K562 (cell line): ENCODE data around the gene CHD6. TPM values are rescaled to one million over a fixed set of nuclear protein-coding genes. Genes with fewer than 3 reads are reported as not detected.

Experiments used
- ATAC-seq: fragments of 200-7000 bp; cut with Tn5 transposase; 3 replicates; pipeline ENCODE4 v1.9.1; 2020; ENCODE audit warnings: moderate library complexity
- BruUV-seq: library from RNA; stranded (reverse); fragments of 400-500 nt; replicated peaks from 2 replicates; lab custom pipeline; 2021; lab: Mats Ljungman, UMichigan
- CTCF ChIA-PET: fragments of 300-600 bp; formaldehyde crosslinking; extraction: SDS; loops from one replicate; lab custom pipeline; 2021; ENCODE audit warnings: low intra/inter-chr PET ratio; lab: Yijun Ruan, JAX
- POLR2A ChIA-PET: fragments of 300-600, 350-650 bp; sonication (Branson Sonifier 250); formaldehyde crosslinking; extraction: SDS; loops from one replicate; lab custom pipeline; 2021; ENCODE audit warnings: antibody characterized with exemption, inconsistent platforms; lab: Yijun Ruan, JAX
- DNase-seq, 4 experiments: peaks; one replicate each; pipeline versions ENCODE4 v3.0.0 to v3.0.0-alpha.2; 2011 to 2018; ENCODE audit warnings: low spot score in 3 of 4, mixed read lengths in 3 of 4; ENCODE audit errors: extremely low read depth in 1 of 4
- FAIRE-seq: peaks from 2 replicates; lab custom pipeline; 2011; peaks lifted over from hg19 to GRCh38; lab: Jason Lieb, UNC
- H2AFZ ChIP-seq: 2 replicates; pipeline ENCODE4 v1.6.0; 2011; ENCODE audit warnings: low read depth, low read length, control low read depth, inconsistent platforms
- H3K27ac ChIP-seq: fragments of 200-600 bp; 3 replicates; pipeline ENCODE4 v1.8.0; 2011; ENCODE audit warnings: low read depth, mild to moderate bottlenecking, control low read depth, inconsistent platforms, low read length, moderate library complexity, mixed read lengths; ENCODE audit errors: extremely low read depth
- H3K27me3 ChIP-seq, 2 experiments: fragments of 300-600 bp in 1 of 2; 2 replicates in 1 of 2; 3 replicates in 1 of 2; pipeline versions ENCODE4 v1.6.0 to v1.8.0; 2011; ENCODE audit warnings: inconsistent platforms in 2 of 2, low read length in 2 of 2, mild to moderate bottlenecking in 1 of 2, mixed read lengths in 1 of 2, moderate library complexity in 1 of 2; ENCODE audit not compliant: control insufficient read depth in 2 of 2, insufficient read depth in 2 of 2
- H3K36me3 ChIP-seq: fragments of 300-600 bp; 3 replicates; pipeline ENCODE4 v1.8.0; 2011; ENCODE audit warnings: mild to moderate bottlenecking, low read length, inconsistent platforms; ENCODE audit not compliant: control insufficient read depth, insufficient read depth
- H3K4me1 ChIP-seq, 2 experiments: fragments of 200-600 bp in 1 of 2; replicated peaks in 1 of 2; 2 replicates in 1 of 2; 3 replicates in 1 of 2; pipeline versions ENCODE4 v1.5.1 to v1.8.0; 2011; ENCODE audit warnings: inconsistent platforms in 2 of 2, low read length in 2 of 2, mild to moderate bottlenecking in 1 of 2, mixed read lengths in 1 of 2, moderate library complexity in 1 of 2; ENCODE audit not compliant: control insufficient read depth in 2 of 2, insufficient read depth in 2 of 2
- H3K4me2 ChIP-seq: 2 replicates; pipeline ENCODE4 v1.6.1; 2011; ENCODE audit warnings: low read length, control low read depth, inconsistent platforms, mixed read lengths; ENCODE audit not compliant: insufficient read depth
- H3K4me3 ChIP-seq: fragments of 200-600 bp; sonication (generic), shearing (Covaris generic); 2 replicates; pipeline ENCODE4 v1.5.1; 2016; ENCODE audit warnings: control low read depth, inconsistent platforms
- H3K79me2 ChIP-seq: fragments of 200-600 bp; 3 replicates; pipeline ENCODE4 v1.8.0; 2011; ENCODE audit warnings: low read length, inconsistent platforms; ENCODE audit not compliant: control insufficient read depth, insufficient read depth
- H3K9ac ChIP-seq, 2 experiments: 2 replicates each; pipeline versions ENCODE4 v1.6.0 to v1.6.1; 2011; ENCODE audit warnings: low read depth in 2 of 2, low read length in 2 of 2, control low read depth in 1 of 2, inconsistent platforms in 1 of 2, mild to moderate bottlenecking in 1 of 2, mixed read lengths in 1 of 2; ENCODE audit not compliant: insufficient read depth in 1 of 2
- H3K9me1 ChIP-seq: one replicate; pipeline ENCODE4 v1.6.0; 2011; ENCODE audit warnings: inconsistent platforms, mild to moderate bottlenecking, low read length, moderate library complexity; ENCODE audit not compliant: control insufficient read depth, insufficient read depth
- H3K9me3 ChIP-seq: replicated peaks from 2 replicates; pipeline ENCODE4 v1.5.1; 2011; ENCODE audit warnings: low read depth, low read length, inconsistent platforms; ENCODE audit not compliant: control insufficient read depth, insufficient read depth
- H4K20me1 ChIP-seq: replicated peaks from 2 replicates; pipeline ENCODE4 v1.6.1; 2011; ENCODE audit warnings: low read length, inconsistent platforms, mixed read lengths; ENCODE audit not compliant: control insufficient read depth, insufficient read depth
- ARHGAP35 ChIP-seq: fragments of 450-650 bp; IDR thresholded peaks from 2 replicates; pipeline ENCODE4 v1.6.1; 2018; ENCODE audit not compliant: partially characterized antibody
- BRD9 ChIP-seq: fragments of 450-650 bp; IDR thresholded peaks from 2 replicates; pipeline ENCODE4 v1.6.1; 2018; ENCODE audit warnings: low read depth; ENCODE audit not compliant: partially characterized antibody
- CBX5 ChIP-seq: IDR thresholded peaks from 2 replicates; pipeline ENCODE4 v1.6.1; 2014; ENCODE audit warnings: low read depth, borderline replicate concordance
- HEY1 ChIP-seq: fragments of 250-450 bp; sonication (Bioruptor Pico); IDR thresholded peaks from 2 replicates; pipeline ENCODE4 v1.5.0; 2020; ENCODE audit warnings: mild to moderate bottlenecking, moderate library complexity, borderline replicate concordance
- HNRNPH1 ChIP-seq: fragments of 200-400 bp; formaldehyde crosslinking; optimal IDR thresholded peaks from 2 replicates; pipeline ENCODE3; 2017; ENCODE audit warnings: low read depth, mild to moderate bottlenecking, low read length, moderate library complexity
- IRF2 ChIP-seq: sonication (generic); formaldehyde crosslinking; IDR thresholded peaks from 2 replicates; pipeline ENCODE4 v1.8.1; 2022; ENCODE audit warnings: mild to moderate bottlenecking, missing genetic modification reagents
- MXD1 ChIP-seq: fragments of 250-450 bp; sonication (Bioruptor Pico); IDR thresholded peaks from 2 replicates; pipeline ENCODE4 v1.8.0; 2021; ENCODE audit warnings: borderline replicate concordance, mild to moderate bottlenecking, moderate library complexity; ENCODE audit not compliant: poor library complexity, severe bottlenecking
- RAD51 ChIP-seq: fragments of 450-650 bp; IDR thresholded peaks from 2 replicates; pipeline ENCODE4 v1.7.1; 2016; ENCODE audit warnings: low read depth, mild to moderate bottlenecking, borderline replicate concordance
- RB1 ChIP-seq: fragments of 450-650 bp; IDR thresholded peaks from 2 replicates; pipeline ENCODE4 v1.6.1; 2017; ENCODE audit warnings: low read depth, mild to moderate bottlenecking
- RBM25 ChIP-seq: fragments of 200-400 bp; formaldehyde crosslinking; IDR thresholded peaks from 2 replicates; pipeline ENCODE4 v1.6.1; 2018; ENCODE audit warnings: low read length, low read depth, moderate library complexity; ENCODE audit not compliant: severe bottlenecking
- RBM34 ChIP-seq: fragments of 200-400 bp; formaldehyde crosslinking; IDR thresholded peaks from 2 replicates; pipeline ENCODE4 v1.6.1; 2018; ENCODE audit warnings: low read length, borderline replicate concordance; ENCODE audit not compliant: insufficient read depth
- USF2 ChIP-seq: sonication (generic); formaldehyde crosslinking; IDR thresholded peaks from 2 replicates; pipeline ENCODE4 v1.5.0; 2020; ENCODE audit warnings: missing genetic modification reagents
- ZNF24 ChIP-seq: fragments of 450-650 bp; IDR thresholded peaks from 2 replicates; pipeline ENCODE4 v1.6.1; 2016
- WGBS: fragments of 100-300 bp; shearing (Covaris generic); methylation state at CpG from one replicate; pipeline ENCODE4 v1.1.6; 2016; ENCODE audit warnings: low coverage, mixed read lengths; ENCODE audit not compliant: insufficient coverage; ENCODE audit errors: missing lambda C conversion rate; 5-methylcytosine and 5-hydroxymethylcytosine counted together
- in situ Hi-C: fragments of 300-500 bp; cut with MboI; formaldehyde crosslinking; loops from 4 replicates; pipeline ENCODE4 v1.15.0; 2018; ENCODE audit warnings: inconsistent platforms, mixed read lengths
- intact Hi-C: fragments of 100-400 bp; cut with micrococcal nuclease; formaldehyde crosslinking; loops from 2 replicates; pipeline ENCODE4 v1.14.2; 2022
- polyA plus RNA-seq, 8 experiments: library from polyadenylated mRNA; depleted of rRNA in 4 of 8; stranded (reverse) in 5 of 8; unstranded in 3 of 8; fragments of >200 nt; fragmentation: Nextera tagmentation in 2 of 8; fragmentation: Illumina TruSeq in 1 of 8; extraction: Ambion mirVana in 2 of 8; extraction: Trizol in 1 of 8; gene quantifications; 2 replicates each; pipeline versions ENCODE4 v1.2.1 to v1.2.3, GENCODE V29; 2011 to 2014; ENCODE audit warnings: inconsistent platforms in 1 of 8, missing spikeins in 1 of 8
- total RNA-seq, 7 experiments: library from RNA; depleted of rRNA in 6 of 7; stranded (reverse); fragments of >200 nt in 6 of 7; fragmentation: Illumina TruSeq in 2 of 7; extraction: Trizol in 2 of 7; gene quantifications; 2 replicates each; pipeline versions ENCODE4 v1.2.1 to v1.2.3, GENCODE V29; 2011 to 2021; ENCODE audit warnings: low replicate concordance in 1 of 7

The CHD6 gene
- total and polyA plus RNA-seq, 9 of the 15 experiments (the other 6 are each of a cell fraction or from before 2014, with no cell fraction given), result 3.9 to 24.2 (median 12.8) TPM

- WGBS, result 12% methylated on average over 28 of the region's 76 CpGs
Observed at GRCh38 chr20:41365777-41366545, 252.2 kb downstream of the CHD6 start.

DNA sequence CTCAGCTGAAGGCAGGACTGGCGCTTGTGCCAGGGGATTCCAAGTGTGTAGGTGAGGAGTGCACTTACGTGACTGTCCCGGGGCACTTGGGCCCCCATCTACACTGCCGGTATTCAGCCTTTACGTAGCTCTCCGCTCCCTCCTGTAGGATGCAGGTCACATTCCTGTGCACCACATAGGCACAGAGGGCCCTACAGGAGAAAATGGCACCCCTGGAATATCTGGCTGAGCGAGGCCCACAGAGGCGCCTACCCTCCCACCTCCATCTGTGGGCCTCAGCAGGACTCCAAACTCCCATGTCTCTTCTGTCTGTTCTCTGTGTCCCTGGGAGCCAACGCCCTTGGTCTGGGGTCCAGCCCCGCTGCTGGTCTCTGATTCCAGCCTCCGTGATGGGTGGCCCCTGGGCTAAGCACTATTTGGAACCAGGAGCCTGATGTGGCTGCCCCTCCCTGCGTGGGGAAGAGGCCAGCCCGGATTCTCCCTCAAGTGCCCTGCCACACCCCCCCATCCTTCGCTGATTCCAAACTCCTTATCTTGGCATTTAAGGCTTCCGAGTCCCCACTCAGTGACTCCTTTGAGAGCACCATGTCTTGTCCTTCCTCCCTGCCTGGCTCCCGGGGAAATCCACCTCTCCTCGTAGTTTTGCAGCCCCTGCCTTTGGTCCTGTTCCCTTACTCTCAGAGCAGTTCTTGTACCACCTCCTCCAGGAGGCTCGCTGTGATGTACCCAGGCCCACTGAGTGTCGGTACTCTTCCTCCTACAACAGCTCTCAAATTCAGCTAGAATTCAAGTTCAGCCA lies 253.0 kb downstream of the CHD6 start:
- Histone ChIP-seq H3K36me3 (no peaks in the 10 kb centered on the region), H3K4me2 (no peak overlapping the region), H3K4me3 (no peak overlapping the region), H3K4me1 (peaks cover 0 to 38% of the 10 kb centered on the region in 2 experiments; a peak in 2 of 5 replicates), H3K27me3 (peaks cover 37 to 73% of the 10 kb centered on the region in 2 experiments; a peak in 4 of 5 replicates), H3K9ac (no peak overlapping the region), H4K20me1 (peaks cover 32% of the 10 kb centered on the region), H3K9me1 (no peaks in the 10 kb centered on the region), H2AFZ (no peak overlapping the region), H3K27ac (no peak overlapping the region), H3K79me2 (no peaks in the 10 kb centered on the region), H3K9me3 (no peaks in the 10 kb centered on the region)
- ChIA-PET CTCF (no interaction called here), POLR2A (interaction anchor here (0.6 kb wide), 1 partner anchor 250 kb away, joined by 3 read pairs; no protein-coding TSS in a partner anchor)
- WGBS, result 1% methylated on average over 18 of the region's 19 CpGs
- BruUV-seq, result no TSS peak
- TF ChIP-seq MXD1 (CRISPR knock-in tag) (no peak), ARHGAP35 (no peak), RAD51 (no peak), RBM34 (no peak), ZNF24 (no peak), HNRNPH1 (no peak), RBM25 (no peak), IRF2 (CRISPR knock-in tag) (no peak), BRD9 (no peak), RB1 (no peak), USF2 (CRISPR knock-in tag) (no peak), CBX5 (no peak)
- DNase-seq (no peak), FAIRE-seq (no peak), ATAC-seq (no peak)
- in situ Hi-C loops (no loop called here), intact Hi-C loops (no loop called here)

More at GRCh38 chr20:41365777-41366545, 252.2 kb downstream of the CHD6 start:
- no peak overlapping the region for H3K27ac ChIP-seq
- FAIRE-seq (no peak), DNase-seq (no peak), ATAC-seq (no peak)
- peaks cover 37 to 75% of the 10 kb centered on the region in 2 experiments; a peak in 4 of 5 replicates for H3K27me3 ChIP-seq
- intact Hi-C loops (no loop called here), in situ Hi-C loops (no loop called here)
- no peak overlapping the region for H3K9ac ChIP-seq
- ChIA-PET POLR2A (no interaction called here), CTCF (no interaction called here)
- no peak overlapping the region for H2AFZ ChIP-seq
- H3K79me2 ChIP-seq, result no peaks in the 10 kb centered on the region
- peaks cover 0 to 38% of the 10 kb centered on the region in 2 experiments; a peak in 2 of 5 replicates for H3K4me1 ChIP-seq
- BruUV-seq, result no TSS peak
- no peak overlapping the region for H3K4me3 ChIP-seq
- H3K36me3 ChIP-seq, result no peaks in the 10 kb centered on the region
- no peaks in the 10 kb centered on the region for H3K9me1 ChIP-seq
- no peak for TF ChIP-seq HEY1
- H3K9me3 ChIP-seq, result no peaks in the 10 kb centered on the region
- H4K20me1 ChIP-seq, result peaks cover 29% of the 10 kb centered on the region
- H3K4me2 ChIP-seq, result no peak overlapping the region
